ENCODE data around the gene ANO7.

Gene ANO7

GRCh38 chr2:241265506-241265905 is 77.0 kb downstream of the ANO7 start:
- H3K9me3 ChIP-seq (ENCODE audit: control insufficient read depth, low read depth, low read length): no peaks in the 10 kb centered on the region
- no peak overlapping the region for H3K9ac ChIP-seq (ENCODE audit: low read length)
- no peak overlapping the region for H3K27ac ChIP-seq (ENCODE audit: low read length)
- no peak overlapping the region for H3K4me3 ChIP-seq (ENCODE audit: low read length)
- H3K36me3 ChIP-seq (ENCODE audit: control insufficient read depth, low read depth, low read length): peaks cover 49% of the 10 kb centered on the region
- no peaks in the 10 kb centered on the region for H3K27me3 ChIP-seq (ENCODE audit: control insufficient read depth, insufficient read depth, low read length)
- H3K4me1 ChIP-seq (ENCODE audit: control insufficient read depth, low read depth, low read length): no peaks in the 10 kb centered on the region

GRCh38 chr2:241267249-241268067 is 79.0 kb downstream of the ANO7 start:
- Histone ChIP-seq H3K9me3 (ENCODE audit: control insufficient read depth, low read depth, low read length) (no peaks in the 10 kb centered on the region), H3K36me3 (ENCODE audit: control insufficient read depth, low read depth, low read length) (peaks cover 30% of the 10 kb centered on the region), H3K4me3 (ENCODE audit: low read length) (no peak overlapping the region), H3K4me1 (ENCODE audit: control insufficient read depth, low read depth, low read length) (no peaks in the 10 kb centered on the region), H3K9ac (ENCODE audit: low read length) (no peak overlapping the region), H3K27me3 (ENCODE audit: control insufficient read depth, insufficient read depth, low read length) (no peaks in the 10 kb centered on the region), H3K27ac (ENCODE audit: low read length) (no peak overlapping the region)

GRCh38 chr2:241268306-241268705 is 79.8 kb downstream of the ANO7 start:
- no peaks in the 10 kb centered on the region for H3K9me3 ChIP-seq (ENCODE audit: control insufficient read depth, low read depth, low read length)
- peaks cover 21% of the 10 kb centered on the region for H3K36me3 ChIP-seq (ENCODE audit: control insufficient read depth, low read depth, low read length)
- no peaks in the 10 kb centered on the region for H3K27me3 ChIP-seq (ENCODE audit: control insufficient read depth, insufficient read depth, low read length)
- peaks cover 4% of the 10 kb centered on the region for H3K4me1 ChIP-seq (ENCODE audit: control insufficient read depth, low read depth, low read length)
- no peak overlapping the region for H3K9ac ChIP-seq (ENCODE audit: low read length)
- H3K4me3 ChIP-seq (ENCODE audit: low read length): no peak overlapping the region
- no peak overlapping the region for H3K27ac ChIP-seq (ENCODE audit: low read length)

- Histone ChIP-seq H3K27ac (ENCODE audit: low read length) (no peak overlapping the region), H3K36me3 (ENCODE audit: control insufficient read depth, low read depth, low read length) (peaks cover 16% of the 10 kb centered on the region), H3K9ac (ENCODE audit: low read length) (no peak overlapping the region), H3K9me3 (ENCODE audit: control insufficient read depth, low read depth, low read length) (no peaks in the 10 kb centered on the region), H3K4me1 (ENCODE audit: control insufficient read depth, low read depth, low read length) (peaks cover 4% of the 10 kb centered on the region), H3K27me3 (ENCODE audit: control insufficient read depth, insufficient read depth, low read length) (no peaks in the 10 kb centered on the region), H3K4me3 (ENCODE audit: low read length) (no peak overlapping the region)
Observed at GRCh38 chr2:241268716-241269445, 80.4 kb downstream of the ANO7 start.

- Histone ChIP-seq H3K4me3 (ENCODE audit: low read length) (no peak overlapping the region), H3K27me3 (ENCODE audit: control insufficient read depth, insufficient read depth, low read length) (no peaks in the 10 kb centered on the region), H3K4me1 (ENCODE audit: control insufficient read depth, low read depth, low read length) (peaks cover 4% of the 10 kb centered on the region), H3K36me3 (ENCODE audit: control insufficient read depth, low read depth, low read length) (peaks cover 15% of the 10 kb centered on the region), H3K9ac (ENCODE audit: low read length) (no peak overlapping the region), H3K27ac (ENCODE audit: low read length) (no peak overlapping the region), H3K9me3 (ENCODE audit: control insufficient read depth, low read depth, low read length) (no peaks in the 10 kb centered on the region)
Observed at GRCh38 chr2:241269707-241270520, 81.4 kb downstream of the ANO7 start.

GRCh38 chr2:241270531-241270930 is 82.1 kb downstream of the ANO7 start:
- Histone ChIP-seq H3K4me1 (ENCODE audit: control insufficient read depth, low read depth, low read length) (peaks cover 4% of the 10 kb centered on the region), H3K27ac (ENCODE audit: low read length) (no peak overlapping the region), H3K27me3 (ENCODE audit: control insufficient read depth, insufficient read depth, low read length) (no peaks in the 10 kb centered on the region), H3K36me3 (ENCODE audit: control insufficient read depth, low read depth, low read length) (peaks cover 13% of the 10 kb centered on the region), H3K9me3 (ENCODE audit: control insufficient read depth, low read depth, low read length) (no peaks in the 10 kb centered on the region), H3K4me3 (ENCODE audit: low read length) (no peak overlapping the region), H3K9ac (ENCODE audit: low read length) (no peak overlapping the region)

GRCh38 chr2:241271706-241272302 is 83.3 kb downstream of the ANO7 start:
- H3K9ac ChIP-seq (ENCODE audit: low read length): peak overlapping the region; percentile 16
- H3K4me1 ChIP-seq (ENCODE audit: control insufficient read depth, low read depth, low read length): peaks cover 4% of the 10 kb centered on the region
- H3K36me3 ChIP-seq (ENCODE audit: control insufficient read depth, low read depth, low read length): peaks cover 5% of the 10 kb centered on the region
- H3K27ac ChIP-seq (ENCODE audit: low read length): no peak overlapping the region
- peak overlapping the region; percentile 60 for H3K4me3 ChIP-seq (ENCODE audit: low read length)
- no peaks in the 10 kb centered on the region for H3K9me3 ChIP-seq (ENCODE audit: control insufficient read depth, low read depth, low read length)
- H3K27me3 ChIP-seq (ENCODE audit: control insufficient read depth, insufficient read depth, low read length): no peaks in the 10 kb centered on the region

- Histone ChIP-seq H3K36me3 (ENCODE audit: control insufficient read depth, low read depth, low read length) (peaks cover 5% of the 10 kb centered on the region), H3K4me1 (ENCODE audit: control insufficient read depth, low read depth, low read length) (peaks cover 4% of the 10 kb centered on the region), H3K27me3 (ENCODE audit: control insufficient read depth, insufficient read depth, low read length) (no peaks in the 10 kb centered on the region), H3K4me3 (ENCODE audit: low read length) (peak overlapping the region; percentile 60), H3K9me3 (ENCODE audit: control insufficient read depth, low read depth, low read length) (no peaks in the 10 kb centered on the region), H3K9ac (ENCODE audit: low read length) (peak overlapping the region; percentile 38), H3K27ac (ENCODE audit: low read length) (no peak overlapping the region)
Observed at GRCh38 chr2:241272303-241273209, 84.1 kb downstream of the ANO7 start.

GRCh38 chr2:241273210-241274020 is 84.9 kb downstream of the ANO7 start:
- Histone ChIP-seq H3K4me1 (ENCODE audit: control insufficient read depth, low read depth, low read length) (peaks cover 4% of the 10 kb centered on the region), H3K27ac (ENCODE audit: low read length) (no peak overlapping the region), H3K4me3 (ENCODE audit: low read length) (peak overlapping the region; percentile 59), H3K36me3 (ENCODE audit: control insufficient read depth, low read depth, low read length) (peaks cover 5% of the 10 kb centered on the region), H3K9ac (ENCODE audit: low read length) (peak overlapping the region; percentile 38), H3K9me3 (ENCODE audit: control insufficient read depth, low read depth, low read length) (no peaks in the 10 kb centered on the region), H3K27me3 (ENCODE audit: control insufficient read depth, insufficient read depth, low read length) (no peaks in the 10 kb centered on the region)

GRCh38 chr2:241274127-241274526 is 85.7 kb downstream of the ANO7 start:
- peaks cover under 1% of the 10 kb centered on the region for H3K36me3 ChIP-seq (ENCODE audit: control insufficient read depth, low read depth, low read length)
- H3K27me3 ChIP-seq (ENCODE audit: control insufficient read depth, insufficient read depth, low read length): no peaks in the 10 kb centered on the region
- H3K9ac ChIP-seq (ENCODE audit: low read length): no peak overlapping the region
- peaks cover 4% of the 10 kb centered on the region for H3K4me1 ChIP-seq (ENCODE audit: control insufficient read depth, low read depth, low read length)
- no peak overlapping the region for H3K4me3 ChIP-seq (ENCODE audit: low read length)
- no peak overlapping the region for H3K27ac ChIP-seq (ENCODE audit: low read length)
- H3K9me3 ChIP-seq (ENCODE audit: control insufficient read depth, low read depth, low read length): no peaks in the 10 kb centered on the region
